Thyroid gland (tissue), 4 donors: ENCODE data around the gene TMEM95.

Source experiments
- CTCF ChIP-seq, 6 experiments: fragments of 200-600 bp in 3 of 6; fragments of 450-650 bp in 3 of 6; sonication (generic) in 3 of 6; IDR thresholded peaks; one replicate each; pipeline ENCODE4 v1.5.1; 2016 to 2019; ENCODE audit warnings: antibody characterized with exemption in 6 of 6, mild to moderate bottlenecking in 2 of 6, inconsistent platforms in 1 of 6, moderate library complexity in 1 of 6
- POLR2A ChIP-seq, 2 donors: fragments of 450-650 bp; IDR thresholded peaks; one replicate each; pipeline ENCODE4 v1.6.1; 2017; ENCODE audit warnings: antibody characterized with exemption in 2 of 2, mild to moderate bottlenecking in 2 of 2, moderate library complexity in 1 of 2

- TF ChIP-seq CTCF (IDR thresholded peaks at IDR 0.05) (no peak), POLR2A (IDR thresholded peaks at IDR 0.05) (no peak)
These were observed 49.9 kb downstream of the TMEM95 start for GRCh38 chr17:7404737-7405349.
